ENCODE measurements around the gene SCD5. TPM values are rescaled to one million over a fixed set of nuclear protein-coding genes. Genes with fewer than 3 reads are reported as not detected.

Gene SCD5
- total RNA-seq, 1 donor from 2014 or later, result 36.9 TPM

DNA sequence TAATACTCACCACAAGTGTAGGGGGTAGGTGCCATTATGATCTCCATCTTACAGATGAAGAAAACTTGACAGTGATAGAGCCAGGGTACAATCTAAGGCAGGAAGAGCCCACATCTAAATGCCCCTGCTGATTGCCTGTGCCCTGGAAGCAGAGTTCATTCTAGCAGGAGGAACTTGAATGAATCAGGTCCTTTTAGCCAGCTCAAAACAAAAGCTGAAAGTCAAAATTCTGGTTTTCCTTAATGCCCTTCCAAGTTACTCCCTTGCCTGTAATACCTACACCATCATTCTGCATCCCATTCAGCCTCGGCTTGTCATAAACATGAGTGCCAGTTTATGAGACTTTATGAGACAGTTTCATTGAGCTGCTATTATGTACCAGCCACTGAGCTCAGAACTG lies 89.6 kb downstream of the SCD5 start:
- no peak overlapping the region for H3K27ac ChIP-seq
- Mint-ChIP-seq H3K9me3 (no peaks in the 10 kb centered on the region), H3K4me3 (no peak overlapping the region), H3K4me1 (peaks cover 31% of the 10 kb centered on the region), H3K27ac (no peak overlapping the region), H3K27me3 (ENCODE audit: insufficient read depth, low read depth) (no peaks in the 10 kb centered on the region), H3K36me3 (peaks cover 5% of the 10 kb centered on the region)
- H4K20me1 ChIP-seq (ENCODE audit: low read depth), result no peaks in the 10 kb centered on the region
- H3F3A ChIP-seq (ENCODE audit: low read depth), result no peaks in the 10 kb centered on the region
- DNase-seq (ENCODE audit: low spot score), result no peak
- no peaks in the 10 kb centered on the region for H3K9me3 ChIP-seq (ENCODE audit: low read depth)
- H3K4me3 ChIP-seq, result no peak overlapping the region
- no peak for TF ChIP-seq EZH2phosphoT487 (IDR thresholded peaks at IDR 0.05)
- no peak for TF ChIP-seq EZH2 (IDR thresholded peaks at IDR 0.05)
- TF ChIP-seq, protein P1, sequence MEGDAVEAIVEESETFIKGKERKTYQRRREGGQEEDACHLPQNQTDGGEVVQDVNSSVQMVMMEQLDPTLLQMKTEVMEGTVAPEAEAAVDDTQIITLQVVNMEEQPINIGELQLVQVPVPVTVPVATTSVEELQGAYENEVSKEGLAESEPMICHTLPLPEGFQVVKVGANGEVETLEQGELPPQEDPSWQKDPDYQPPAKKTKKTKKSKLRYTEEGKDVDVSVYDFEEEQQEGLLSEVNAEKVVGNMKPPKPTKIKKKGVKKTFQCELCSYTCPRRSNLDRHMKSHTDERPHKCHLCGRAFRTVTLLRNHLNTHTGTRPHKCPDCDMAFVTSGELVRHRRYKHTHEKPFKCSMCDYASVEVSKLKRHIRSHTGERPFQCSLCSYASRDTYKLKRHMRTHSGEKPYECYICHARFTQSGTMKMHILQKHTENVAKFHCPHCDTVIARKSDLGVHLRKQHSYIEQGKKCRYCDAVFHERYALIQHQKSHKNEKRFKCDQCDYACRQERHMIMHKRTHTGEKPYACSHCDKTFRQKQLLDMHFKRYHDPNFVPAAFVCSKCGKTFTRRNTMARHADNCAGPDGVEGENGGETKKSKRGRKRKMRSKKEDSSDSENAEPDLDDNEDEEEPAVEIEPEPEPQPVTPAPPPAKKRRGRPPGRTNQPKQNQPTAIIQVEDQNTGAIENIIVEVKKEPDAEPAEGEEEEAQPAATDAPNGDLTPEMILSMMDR (IDR thresholded peaks at IDR 0.05), result no peak
- H2AFZ ChIP-seq (replicated peaks), result no peak overlapping the region
- H3K36me3 ChIP-seq, result no peaks in the 10 kb centered on the region
- H3K4me2 ChIP-seq, result no peak overlapping the region
- no peaks in the 10 kb centered on the region for H3K27me3 ChIP-seq
- peaks cover 8% of the 10 kb centered on the region for H3K4me1 ChIP-seq
- H3K79me2 ChIP-seq (ENCODE audit: low read depth), result no peaks in the 10 kb centered on the region
- H3K9ac ChIP-seq, result no peak overlapping the region

DNA sequence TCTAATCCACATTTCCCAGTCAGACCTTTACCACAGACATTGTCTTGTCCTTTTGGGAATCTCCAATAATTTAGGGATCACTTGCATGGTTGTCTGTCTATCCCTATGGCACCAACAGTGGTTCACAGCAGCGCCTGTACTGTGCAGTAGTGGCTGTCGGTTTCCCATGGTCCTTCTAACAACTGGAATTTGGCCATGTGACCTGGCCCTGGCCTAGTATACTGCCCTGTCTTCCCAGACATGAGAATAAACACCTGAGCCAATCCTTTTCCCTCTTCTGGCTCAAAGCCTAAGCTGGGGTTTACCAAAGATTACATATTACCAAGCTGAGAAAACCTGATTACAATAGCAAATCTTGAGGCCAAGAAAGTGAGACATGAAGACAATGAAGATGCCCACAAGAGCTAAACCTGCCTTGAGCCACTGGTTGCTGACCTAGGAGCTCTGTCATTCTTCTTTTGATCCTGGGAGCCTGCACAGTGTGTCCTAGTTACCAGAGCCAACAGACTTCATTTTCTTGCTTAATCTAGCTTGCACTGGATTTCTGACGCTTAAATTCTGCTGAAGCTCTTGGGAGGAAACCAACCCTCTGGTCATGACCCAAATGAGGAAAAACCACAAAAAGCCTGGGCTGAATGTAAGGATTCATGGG lies 92.1 kb downstream of the SCD5 start:
- Histone ChIP-seq H3K9me3 (ENCODE audit: low read depth) (no peaks in the 10 kb centered on the region), H3K79me2 (ENCODE audit: low read depth) (no peaks in the 10 kb centered on the region), H3K9ac (no peak overlapping the region), H3K4me1 (peaks cover 8% of the 10 kb centered on the region), H3K36me3 (no peaks in the 10 kb centered on the region), H3K4me3 (no peak overlapping the region), H3K27me3 (no peaks in the 10 kb centered on the region), H3K27ac (no peak overlapping the region), H4K20me1 (ENCODE audit: low read depth) (no peaks in the 10 kb centered on the region), H3F3A (ENCODE audit: low read depth) (no peaks in the 10 kb centered on the region), H3K4me2 (no peak overlapping the region), H2AFZ (replicated peaks) (no peak overlapping the region)
- peaks cover 31% of the 10 kb centered on the region for H3K4me1 Mint-ChIP-seq
- no peaks in the 10 kb centered on the region for H3K27me3 Mint-ChIP-seq (ENCODE audit: insufficient read depth, low read depth)
- H3K4me3 Mint-ChIP-seq, result no peak overlapping the region
- H3K36me3 Mint-ChIP-seq, result peaks cover 16% of the 10 kb centered on the region
- TF ChIP-seq EZH2phosphoT487 (IDR thresholded peaks at IDR 0.05) (no peak), EZH2 (IDR thresholded peaks at IDR 0.05) (no peak)
- TF ChIP-seq, protein P1 (IDR thresholded peaks at IDR 0.05), result no peak
- no peak overlapping the region for H3K27ac Mint-ChIP-seq
- H3K9me3 Mint-ChIP-seq, result no peaks in the 10 kb centered on the region
- DNase-seq (ENCODE audit: low spot score), result no peak

DNA sequence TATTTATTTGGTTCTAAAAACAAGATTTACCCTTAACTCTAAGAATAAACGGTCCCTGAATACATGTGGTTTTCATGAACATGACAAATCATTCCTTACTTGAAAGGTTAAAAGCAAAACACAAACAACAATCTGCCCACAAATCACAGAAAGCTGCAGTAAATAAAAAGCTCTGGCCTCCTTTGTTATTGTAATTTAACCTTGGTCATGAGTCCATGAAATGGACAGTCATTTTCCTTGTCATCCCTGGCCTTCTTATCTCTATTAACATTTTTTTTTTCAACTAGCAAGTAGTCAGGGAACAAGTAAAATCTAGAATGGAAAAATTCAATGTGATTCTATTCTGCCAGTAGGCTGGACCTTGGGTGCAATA lies 92.7 kb downstream of the SCD5 start:
- peaks cover 28% of the 10 kb centered on the region for H3K4me1 Mint-ChIP-seq

More for the DNA sequence above, 92.7 kb downstream of the SCD5 start:
- TF ChIP-seq, protein P1 (IDR thresholded peaks at IDR 0.05), result no peak
- TF ChIP-seq EZH2 (IDR thresholded peaks at IDR 0.05) (no peak), EZH2phosphoT487 (IDR thresholded peaks at IDR 0.05) (no peak)
- DNase-seq (ENCODE audit: low spot score), result no peak
- Histone ChIP-seq H3K27me3 (no peaks in the 10 kb centered on the region), H3F3A (ENCODE audit: low read depth) (no peaks in the 10 kb centered on the region), H4K20me1 (ENCODE audit: low read depth) (no peaks in the 10 kb centered on the region), H3K36me3 (no peaks in the 10 kb centered on the region), H3K4me2 (no peak overlapping the region), H3K9ac (no peak overlapping the region), H3K27ac (no peak overlapping the region), H2AFZ (replicated peaks) (no peak overlapping the region), H3K4me1 (peaks cover 8% of the 10 kb centered on the region), H3K9me3 (ENCODE audit: low read depth) (no peaks in the 10 kb centered on the region), H3K4me3 (no peak overlapping the region), H3K79me2 (ENCODE audit: low read depth) (no peaks in the 10 kb centered on the region)
- no peak overlapping the region for H3K27ac Mint-ChIP-seq
- no peaks in the 10 kb centered on the region for H3K27me3 Mint-ChIP-seq (ENCODE audit: insufficient read depth, low read depth)
- no peak overlapping the region for H3K4me3 Mint-ChIP-seq
- peaks cover 16% of the 10 kb centered on the region for H3K36me3 Mint-ChIP-seq
- no peaks in the 10 kb centered on the region for H3K9me3 Mint-ChIP-seq
